GM12878 (cell line): Measurements from ENCODE around the gene UBB. TPM values are rescaled to one million over a fixed set of nuclear protein-coding genes. Genes with fewer than 3 reads are reported as not detected.

Experiments
- ATAC-seq: fragments of 200-7000 bp; cut with Tn5 transposase; 3 replicates; pipeline ENCODE4 v1.9.1; 2020; ENCODE audit warnings: mild to moderate bottlenecking, moderate library complexity
- BruUV-seq: library from RNA; stranded (reverse); fragments of 400-500 nt; replicated peaks from 2 replicates; lab custom pipeline; 2021; lab: Mats Ljungman, UMichigan
- CTCF ChIA-PET: fragments of 300-600 bp; sonication (Branson Sonifier 250); formaldehyde crosslinking; extraction: SDS; loops from one replicate; lab custom pipeline; 2021; ENCODE audit warnings: inconsistent platforms; lab: Yijun Ruan, JAX
- POLR2A ChIA-PET: fragments of 350-600 bp; formaldehyde crosslinking; extraction: SDS; loops from one replicate; lab custom pipeline; 2021; ENCODE audit warnings: inconsistent platforms; lab: Charles Lee
- RAD21 ChIA-PET: fragments of 300-600 bp; sonication (Branson Sonifier 250); formaldehyde crosslinking; loops from one replicate; lab custom pipeline; 2023; ENCODE audit warnings: antibody characterized with exemption; ENCODE audit not compliant: unreplicated experiment; lab: Charles Lee
- SMC1A ChIA-PET: fragments of 300-600 bp; sonication (Branson Sonifier 250); formaldehyde crosslinking; loops from one replicate; lab custom pipeline; 2023; ENCODE audit not compliant: unreplicated experiment, uncharacterized antibody; lab: Charles Lee
- DNase-seq: peaks from one replicate; pipeline ENCODE4 v3.0.0-alpha.2; 2011; ENCODE audit warnings: low read depth, low spot score
- FAIRE-seq: peaks from 3 replicates; lab custom pipeline; 2011; peaks lifted over from hg19 to GRCh38; lab: Jason Lieb, UNC
- H2AFZ ChIP-seq: 2 replicates; pipeline ENCODE4 v1.6.0; 2011; ENCODE audit warnings: low read depth, low read length, control low read depth; ENCODE audit not compliant: control insufficient read depth
- H3K27ac ChIP-seq: 2 replicates; pipeline ENCODE4 v1.5.1; 2011; ENCODE audit warnings: control low read depth; ENCODE audit not compliant: control insufficient read depth, insufficient read depth
- H3K27me3 ChIP-seq, 2 experiments: replicated peaks in 1 of 2; 2 replicates each; pipeline versions ENCODE4 v1.6.0 to v1.6.1; 2011; ENCODE audit warnings: low read length in 1 of 2; ENCODE audit not compliant: control insufficient read depth in 2 of 2, insufficient read depth in 2 of 2
- H3K36me3 ChIP-seq, 2 experiments: 2 replicates each; pipeline ENCODE4 v1.5.1; 2011; ENCODE audit warnings: low read length in 1 of 2; ENCODE audit not compliant: control insufficient read depth in 2 of 2, insufficient read depth in 2 of 2
- H3K4me1 ChIP-seq: 2 replicates; pipeline ENCODE4 v1.6.1; 2011; ENCODE audit warnings: mild to moderate bottlenecking, low read length, moderate library complexity, mixed read lengths; ENCODE audit not compliant: control insufficient read depth, insufficient read depth
- H3K4me2 ChIP-seq: 2 replicates; pipeline ENCODE4 v1.6.0; 2011; ENCODE audit warnings: control low read depth; ENCODE audit not compliant: control insufficient read depth, insufficient read depth
- H3K4me3 ChIP-seq: fragments of 200-600 bp; sonication (generic); 2 replicates; pipeline ENCODE4 v1.5.1; 2016
- H3K79me2 ChIP-seq: 2 replicates; pipeline ENCODE4 v1.6.0; 2011; ENCODE audit warnings: low read length; ENCODE audit not compliant: control insufficient read depth, insufficient read depth
- H3K9ac ChIP-seq: 2 replicates; pipeline ENCODE4 v1.8.0; 2011; ENCODE audit warnings: low read length, control low read depth, mixed read lengths; ENCODE audit not compliant: control insufficient read depth, insufficient read depth
- H3K9me3 ChIP-seq: replicated peaks from 3 replicates; pipeline ENCODE4 v1.5.1; 2011; ENCODE audit warnings: mild to moderate bottlenecking, low read length; ENCODE audit not compliant: control insufficient read depth, insufficient read depth
- H4K20me1 ChIP-seq: 2 replicates; pipeline ENCODE4 v1.6.0; 2011; ENCODE audit not compliant: control insufficient read depth, insufficient read depth
- CBFB ChIP-seq: IDR thresholded peaks from 2 replicates; pipeline ENCODE4 v1.6.1; 2016; ENCODE audit warnings: antibody characterized with exemption, low read depth
- CBX5 ChIP-seq: sonication (generic); IDR thresholded peaks from 2 replicates; pipeline ENCODE4 v1.6.1; 2016; ENCODE audit warnings: low read depth, moderate library complexity, mild to moderate bottlenecking, inconsistent platforms
- CEBPB ChIP-seq, 2 experiments: fragments of 150-350 bp in 1 of 2; IDR thresholded peaks; 2 replicates each; pipeline ENCODE4 v1.6.1; 2012 to 2014; ENCODE audit warnings: low read depth in 2 of 2, low read length in 2 of 2, borderline replicate concordance in 1 of 2, inconsistent platforms in 1 of 2
- KAT2A ChIP-seq: conservative IDR thresholded peaks from 2 replicates; pipeline ENCODE4 v1.6.1; 2011; ENCODE audit warnings: low read depth, low read length; ENCODE audit not compliant: control insufficient read depth
- NFIC ChIP-seq: IDR thresholded peaks from 2 replicates; pipeline ENCODE4 v1.6.1; 2012; ENCODE audit warnings: low read depth, mild to moderate bottlenecking, inconsistent platforms, low read length, moderate library complexity
- NR2C2 ChIP-seq: IDR thresholded peaks from 2 replicates; pipeline ENCODE4 v1.6.1; 2011; ENCODE audit warnings: borderline replicate concordance, low read depth; ENCODE audit not compliant: control insufficient read depth, insufficient read length
- NR2F1 ChIP-seq: fragments of 450-650 bp; conservative IDR thresholded peaks from 2 replicates; pipeline ENCODE4 v1.6.1; 2017; ENCODE audit warnings: mild to moderate bottlenecking
- RB1 ChIP-seq: fragments of 450-650 bp; formaldehyde crosslinking; IDR thresholded peaks from 2 replicates; pipeline ENCODE4 v1.6.1; 2017; ENCODE audit warnings: mild to moderate bottlenecking, borderline replicate concordance
- RUNX3 ChIP-seq: IDR thresholded peaks from 2 replicates; pipeline ENCODE4 v1.6.1; 2012; ENCODE audit warnings: low read length, inconsistent platforms
- YBX1 ChIP-seq: fragments of 450-650 bp; IDR thresholded peaks from 2 replicates; pipeline ENCODE4 v1.6.1; 2016; ENCODE audit warnings: antibody characterized with exemption
- WGBS: methylation state at CpG from one replicate; pipeline ENCODE4 v1.1.6; 2016; ENCODE audit warnings: low lambda C conversion rate; ENCODE audit not compliant: insufficient replicate concordance, insufficient coverage; ENCODE audit errors: missing lambda C conversion rate; 5-methylcytosine and 5-hydroxymethylcytosine counted together
- in situ Hi-C: fragments of 300-500 bp; cut with MboI; formaldehyde crosslinking; loops from 9 replicates; pipeline ENCODE4 v1.14.3; 2018; ENCODE audit warnings: mixed read lengths
- intact Hi-C: fragments of 100-400 bp; cut with micrococcal nuclease; formaldehyde crosslinking; loops from one replicate; pipeline ENCODE4 v1.14.2; 2022; ENCODE audit not compliant: unreplicated experiment
- polyA plus RNA-seq, 11 experiments: library from polyadenylated mRNA; depleted of rRNA in 4 of 11; unstranded in 6 of 11; stranded (reverse) in 5 of 11; fragments of >200 nt; fragmentation: Nextera tagmentation in 4 of 11; fragmentation: Illumina TruSeq in 1 of 11; extraction: Ambion mirVana in 4 of 11; extraction: Trizol in 1 of 11; gene quantifications; 1 replicate in 1 of 11; 2 replicates in 10 of 11; pipeline versions ENCODE4 v1.2.1 to v1.2.3, GENCODE V29; 2011 to 2016; ENCODE audit warnings: inconsistent platforms in 2 of 11, missing spikeins in 2 of 11, low read depth in 1 of 11
- total RNA-seq, 4 experiments: library from RNA; depleted of rRNA in 3 of 4; stranded (reverse); fragments of >200 nt in 3 of 4; fragmentation: Illumina TruSeq in 1 of 4; extraction: Trizol in 1 of 4; gene quantifications; 2 replicates each; pipeline versions ENCODE4 v1.2.1 to v1.2.3, GENCODE V29; 2013 to 2021
- TF ChIP-seq, protein P1 (sequence below): IDR thresholded peaks from 2 replicates; pipeline ENCODE4 v1.6.1; 2011; ENCODE audit warnings: borderline replicate concordance, low read depth, mild to moderate bottlenecking, moderate library complexity, low read length; ENCODE audit not compliant: insufficient read depth, poor library complexity, severe bottlenecking
- TF ChIP-seq, protein P2 (sequence below): fragments of 450-650 bp; IDR thresholded peaks from 2 replicates; pipeline ENCODE4 v1.6.1; 2017; ENCODE audit warnings: low read depth, mild to moderate bottlenecking, moderate library complexity

UBB gene
- total and polyA plus RNA-seq, 10 of the 15 experiments (the other 5 are each of a cell fraction or from before 2014, with no cell fraction given): 1,133 to 4,246 (median 2,099) TPM

DNA sequence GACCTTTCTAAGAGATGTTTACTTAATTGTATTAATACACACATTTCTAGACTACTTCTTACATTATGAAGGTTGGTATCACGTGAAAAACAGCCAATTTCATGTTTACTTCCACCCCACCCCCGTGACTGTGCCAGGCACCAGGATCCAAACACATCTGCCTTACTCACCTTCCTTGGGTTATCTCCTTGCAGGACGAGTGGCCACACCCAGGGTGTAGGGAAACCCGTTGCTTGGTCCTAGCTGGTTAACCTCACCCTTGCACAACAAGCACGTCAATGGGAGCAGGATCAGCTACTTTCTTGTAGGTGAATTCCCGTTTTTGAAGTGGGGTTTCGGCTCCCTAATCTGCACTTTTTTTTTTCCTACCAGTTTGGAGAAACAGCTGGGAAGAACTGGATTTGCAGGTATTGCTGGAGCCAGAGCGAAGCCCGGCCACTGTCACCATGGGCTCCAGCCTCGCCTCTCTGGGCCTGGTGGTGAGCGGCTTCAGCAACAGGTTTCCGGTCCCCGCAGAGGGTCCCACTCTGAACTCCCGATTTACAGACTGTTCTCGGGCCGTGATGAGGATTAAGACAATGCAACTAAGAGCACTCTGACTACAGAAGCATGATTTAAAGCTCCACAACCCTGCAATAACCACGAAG is 2.1 kb upstream of the UBB start:
- ATAC-seq (no peak), FAIRE-seq (no peak), DNase-seq (no peak)
- no peaks in the 10 kb centered on the region; the same call in 2 of the 3 replicates for H3K9me3 ChIP-seq
- in situ Hi-C loops: no loop called here
- H4K20me1 ChIP-seq: peaks cover 4% of the 10 kb centered on the region
- WGBS: 85% methylated on average over 17 of the region's 17 CpGs
- TF ChIP-seq RB1 (no peak), CEBPB (IDR thresholded peaks at IDR 0.05; ENCODE audit: borderline replicate concordance in 1 of 2, low read depth in 2 of 2, low read length in 2 of 2) (no peak), NR2F1 (no peak), YBX1 (no peak), RUNX3 (no peak), NFIC (no peak), KAT2A (no peak), NR2C2 (no peak), CBFB (no peak), CBX5 (no peak)
- TF ChIP-seq, protein P1, sequence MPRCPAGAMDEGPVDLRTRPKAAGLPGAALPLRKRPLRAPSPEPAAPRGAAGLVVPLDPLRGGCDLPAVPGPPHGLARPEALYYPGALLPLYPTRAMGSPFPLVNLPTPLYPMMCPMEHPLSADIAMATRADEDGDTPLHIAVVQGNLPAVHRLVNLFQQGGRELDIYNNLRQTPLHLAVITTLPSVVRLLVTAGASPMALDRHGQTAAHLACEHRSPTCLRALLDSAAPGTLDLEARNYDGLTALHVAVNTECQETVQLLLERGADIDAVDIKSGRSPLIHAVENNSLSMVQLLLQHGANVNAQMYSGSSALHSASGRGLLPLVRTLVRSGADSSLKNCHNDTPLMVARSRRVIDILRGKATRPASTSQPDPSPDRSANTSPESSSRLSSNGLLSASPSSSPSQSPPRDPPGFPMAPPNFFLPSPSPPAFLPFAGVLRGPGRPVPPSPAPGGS: no peak
- TF ChIP-seq, protein P2, sequence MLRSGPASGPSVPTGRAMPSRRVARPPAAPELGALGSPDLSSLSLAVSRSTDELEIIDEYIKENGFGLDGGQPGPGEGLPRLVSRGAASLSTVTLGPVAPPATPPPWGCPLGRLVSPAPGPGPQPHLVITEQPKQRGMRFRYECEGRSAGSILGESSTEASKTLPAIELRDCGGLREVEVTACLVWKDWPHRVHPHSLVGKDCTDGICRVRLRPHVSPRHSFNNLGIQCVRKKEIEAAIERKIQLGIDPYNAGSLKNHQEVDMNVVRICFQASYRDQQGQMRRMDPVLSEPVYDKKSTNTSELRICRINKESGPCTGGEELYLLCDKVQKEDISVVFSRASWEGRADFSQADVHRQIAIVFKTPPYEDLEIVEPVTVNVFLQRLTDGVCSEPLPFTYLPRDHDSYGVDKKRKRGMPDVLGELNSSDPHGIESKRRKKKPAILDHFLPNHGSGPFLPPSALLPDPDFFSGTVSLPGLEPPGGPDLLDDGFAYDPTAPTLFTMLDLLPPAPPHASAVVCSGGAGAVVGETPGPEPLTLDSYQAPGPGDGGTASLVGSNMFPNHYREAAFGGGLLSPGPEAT: no peak
- peaks cover 10% of the 10 kb centered on the region for H3K4me1 ChIP-seq
- H2AFZ ChIP-seq: no peak overlapping the region
- peaks cover 4 to 10% of the 10 kb centered on the region in 2 experiments for H3K36me3 ChIP-seq
- peaks cover 27% of the 10 kb centered on the region for H3K79me2 ChIP-seq
- no peak overlapping the region for H3K4me3 ChIP-seq
- BruUV-seq: no TSS peak
- ChIA-PET CTCF (interaction anchor here (0.9 to 8.0 kb wide), 5 partner anchors 9 to 37 kb away, joined by 3 to 59 read pairs (median 8); partner anchors contain the start of genes CENPV and TRPV2), POLR2A (interaction anchor here (0.6 to 1.9 kb wide), 2 partner anchors 9 to 37 kb away, joined by 4 to 7 read pairs; partner anchors contain the start of gene TRPV2), SMC1A (interaction anchor here (0.6 to 4.7 kb wide), 4 partner anchors 14 to 40 kb away, joined by 3 to 28 read pairs (median 4); no protein-coding TSS in a partner anchor), RAD21 (interaction anchor here (1.9 kb wide), 1 partner anchor 15 kb away, joined by 7 read pairs; no protein-coding TSS in a partner anchor)
- intact Hi-C loops: no loop called here
- H3K4me2 ChIP-seq: no peak overlapping the region
- H3K27ac ChIP-seq: no peak overlapping the region
- no peaks in the 10 kb centered on the region for H3K27me3 ChIP-seq
- H3K9ac ChIP-seq: no peak overlapping the region
